HG03575 (cell line): ENCODE results near the gene CACNA1C.

Experiments
- ATAC-seq: cut with Tn5 transposase; IDR thresholded peaks from one replicate; pipeline ENCODE4 v1.9.1; 2021; ENCODE audit not compliant: unreplicated experiment, insufficient number of reproducible peaks, low FRiP score; ENCODE audit errors: extremely low read depth

The CACNA1C gene

GRCh38 chr12:2211119-2211518 is 158.3 kb downstream of the CACNA1C start:
- ATAC-seq = no peak

- ATAC-seq = no peak
Observed at GRCh38 chr12:2212537-2212936, 159.8 kb downstream of the CACNA1C start.

GRCh38 chr12:2212971-2213869 is 160.4 kb downstream of the CACNA1C start:
- no peak for ATAC-seq

- no peak for ATAC-seq
Observed at GRCh38 chr12:2214411-2214810, 161.6 kb downstream of the CACNA1C start.

- ATAC-seq = no peak
Observed at GRCh38 chr12:2215709-2216560, 163.1 kb downstream of the CACNA1C start.

GRCh38 chr12:2218706-2219105 is 165.9 kb downstream of the CACNA1C start:
- no peak for ATAC-seq

GRCh38 chr12:2221030-2221621 is 168.3 kb downstream of the CACNA1C start:
- no peak for ATAC-seq

- ATAC-seq = no peak
Observed at GRCh38 chr12:2222691-2223090, 169.9 kb downstream of the CACNA1C start.

- ATAC-seq = no peak
Observed at GRCh38 chr12:2224961-2225360, 172.2 kb downstream of the CACNA1C start.

- ATAC-seq = no peak
Observed at GRCh38 chr12:2225696-2226095, 172.9 kb downstream of the CACNA1C start.

GRCh38 chr12:2226641-2227040 is 173.9 kb downstream of the CACNA1C start:
- no peak for ATAC-seq

GRCh38 chr12:2227360-2227759 is 174.6 kb downstream of the CACNA1C start:
- ATAC-seq = no peak

- ATAC-seq = no peak
Observed at GRCh38 chr12:2228535-2228934, 175.7 kb downstream of the CACNA1C start.

GRCh38 chr12:2229661-2230539 is 177.1 kb downstream of the CACNA1C start:
- no peak for ATAC-seq

GRCh38 chr12:2231011-2231595 is 178.3 kb downstream of the CACNA1C start:
- no peak for ATAC-seq

GRCh38 chr12:2231956-2232355 is 179.2 kb downstream of the CACNA1C start:
- no peak for ATAC-seq

- no peak for ATAC-seq
Observed at GRCh38 chr12:2233034-2233433, 180.2 kb downstream of the CACNA1C start.

- no peak for ATAC-seq
Observed at GRCh38 chr12:2234091-2234490, 181.3 kb downstream of the CACNA1C start.
